ENCODE measurements around the gene IL12A. TPM values are rescaled to one million over a fixed set of nuclear protein-coding genes. Genes with fewer than 3 reads are reported as not detected.

The IL12A gene
- total RNA-seq, 1 donor from 2014 or later, result 2.0 TPM

DNA sequence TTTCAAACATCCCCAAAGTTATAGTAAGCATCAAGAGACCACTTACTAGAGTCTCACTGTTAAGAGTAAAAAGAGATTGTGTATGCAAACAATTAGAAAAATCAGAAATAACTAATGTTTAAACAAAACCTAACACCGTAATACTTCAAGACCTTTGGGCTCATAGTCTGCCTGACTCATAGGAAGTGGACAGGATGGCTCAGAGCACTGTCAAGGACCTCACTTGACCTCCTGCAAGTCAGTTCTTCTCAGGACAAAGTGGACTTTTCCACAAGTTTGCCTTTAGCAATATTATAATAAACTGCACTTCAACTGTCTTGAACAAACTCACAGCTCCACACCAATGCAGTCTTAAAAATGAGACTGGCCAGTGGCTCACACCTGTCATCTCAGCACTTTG is 34.8 kb downstream of the IL12A start:
- no peak for DNase-seq (ENCODE audit: low spot score in 2 of 2)

GRCh38 chr3:160027541-160028195 is 39.0 kb downstream of the IL12A start:
- DNase-seq (ENCODE audit: low spot score in 2 of 2), result no peak
- FAIRE-seq, result no peak

More for the DNA sequence above, 34.8 kb downstream of the IL12A start:
- no peak for FAIRE-seq

DNA sequence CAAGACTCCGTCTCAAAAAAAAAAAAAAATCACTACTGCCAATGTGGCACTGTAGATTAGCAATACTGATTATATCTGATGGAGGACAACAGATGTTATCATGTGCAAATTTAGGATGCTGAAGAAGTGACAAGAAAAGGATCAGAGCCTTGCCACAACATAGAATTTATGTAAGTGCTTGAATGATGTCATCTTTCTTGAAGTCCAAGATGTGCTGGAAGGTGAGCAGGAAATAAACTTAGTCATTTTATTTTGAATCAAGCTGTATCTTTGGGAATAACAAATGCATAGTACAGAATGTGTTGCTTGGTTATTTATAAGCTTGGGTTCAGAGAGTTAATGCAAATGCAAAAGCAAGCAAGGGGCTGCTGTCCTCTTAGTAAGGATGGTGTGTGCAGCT is 47.1 kb downstream of the IL12A start:
- no peak for FAIRE-seq
- no peak for DNase-seq (ENCODE audit: low spot score in 2 of 2)

- DNase-seq (ENCODE audit: low spot score in 2 of 2) (peak in 1 of 2 donors; percentile 37), FAIRE-seq (no peak)
These were observed 50.4 kb downstream of the IL12A start for GRCh38 chr3:160038862-160039562.

- no peak for FAIRE-seq
- DNase-seq (ENCODE audit: low spot score in 2 of 2), result no peak
These were observed 51.5 kb downstream of the IL12A start for GRCh38 chr3:160040181-160040580.

DNA sequence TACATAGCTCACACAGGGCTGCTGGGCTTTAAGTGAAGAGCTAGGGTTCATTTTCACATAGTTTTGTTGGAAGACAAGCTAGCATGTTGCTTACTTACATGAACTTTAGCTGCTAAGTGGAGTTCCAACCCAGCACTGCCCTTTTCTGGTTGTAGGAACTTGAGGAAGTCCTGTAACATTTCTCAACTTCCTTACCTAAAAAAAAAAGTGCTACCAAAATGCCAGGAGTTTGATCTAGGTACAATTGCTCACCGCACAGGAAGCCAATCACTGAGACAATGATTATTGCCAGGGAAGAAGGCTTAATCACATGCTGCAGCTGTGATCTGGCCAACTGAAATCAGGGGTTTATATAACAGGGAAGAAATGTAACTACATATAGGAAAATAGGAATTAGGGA is 52.8 kb downstream of the IL12A start:
- FAIRE-seq (no peak), DNase-seq (ENCODE audit: low spot score in 2 of 2) (no peak)

DNA sequence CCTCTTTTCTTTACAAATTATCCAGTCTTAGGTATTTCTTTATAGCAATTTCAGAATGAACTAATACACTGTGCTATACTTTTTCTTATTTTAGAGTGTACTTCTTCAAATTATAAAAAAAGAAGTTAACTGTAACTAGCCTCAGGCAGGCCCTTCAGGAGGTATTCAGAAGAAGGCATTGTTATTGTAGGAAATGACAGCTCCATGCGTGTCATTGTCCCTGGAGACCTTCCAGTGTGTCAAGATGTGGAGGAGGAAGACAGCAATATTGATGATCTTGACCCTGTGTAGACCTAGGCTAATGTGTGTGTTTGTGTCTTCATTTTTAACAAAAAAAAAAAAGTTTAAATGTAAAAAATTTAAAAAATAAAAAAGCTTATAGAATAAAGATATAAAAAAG is 55.5 kb downstream of the IL12A start:
- DNase-seq (ENCODE audit: low spot score in 2 of 2), result no peak
- peak; percentile 61 for FAIRE-seq

Other genes with a start within 250 kb of the IL12A start
- 60.3 TPM for gene SCHIP1, start 149.0 kb upstream of the IL12A start, total RNA-seq
- 7.7 TPM for gene C3orf80, start 236.6 kb downstream of the IL12A start, total RNA-seq

Measured in frontal cortex (tissue), 4 donors.